Dermis blood vessel endothelial cell (primary cell): ENCODE data around the gene SYNPO. TPM values are rescaled to one million over a fixed set of nuclear protein-coding genes. Genes with fewer than 3 reads are reported as not detected.

Experiments
- DNase-seq: peaks from one replicate; pipeline ENCODE4 v3.0.0; 2010
- total RNA-seq: library from RNA; depleted of rRNA; stranded (reverse); fragments of >200 nt; gene quantifications from 2 replicates; pipeline ENCODE4 v1.2.3, GENCODE V29; 2014

SYNPO gene
- total RNA-seq, 1 donor from 2014 or later = 14.6 TPM

DNA sequence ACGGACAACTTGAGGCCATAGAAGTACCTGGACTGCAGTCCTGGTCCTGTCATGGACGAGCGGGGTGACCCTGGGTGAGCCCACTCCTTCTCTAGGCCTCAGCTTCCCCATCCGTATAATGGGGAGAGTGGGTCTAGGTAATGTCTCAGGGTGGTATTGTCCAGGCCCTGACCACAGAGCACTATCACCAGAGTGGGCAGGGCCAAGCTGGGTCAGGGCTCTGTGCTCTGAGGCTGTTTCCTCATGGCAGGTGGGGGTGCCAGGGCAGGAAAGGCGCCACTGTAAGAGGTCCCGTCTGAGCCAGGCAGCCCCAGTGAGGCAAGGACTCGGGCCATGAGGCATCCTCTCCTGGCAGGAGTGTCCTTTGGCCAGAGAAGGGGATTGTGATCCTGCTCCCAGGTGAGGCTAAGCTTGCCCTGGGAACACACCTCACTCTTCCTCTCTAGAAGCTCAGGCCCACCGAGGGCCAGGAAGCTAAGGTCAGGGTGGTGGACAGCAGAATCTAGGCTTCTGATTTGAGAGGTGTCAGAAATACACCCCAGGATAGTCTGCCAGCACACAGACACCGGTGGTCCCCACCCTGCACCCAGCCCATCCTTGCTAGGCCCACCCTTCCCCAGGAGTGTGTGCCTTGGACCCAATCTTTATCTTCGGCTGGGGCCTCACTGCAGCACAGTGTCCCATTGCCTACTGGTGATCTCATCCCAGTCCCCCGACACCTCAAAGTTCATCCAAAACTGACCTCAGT, 19.1 kb downstream of the SYNPO start:
- DNase-seq = no peak

DNA sequence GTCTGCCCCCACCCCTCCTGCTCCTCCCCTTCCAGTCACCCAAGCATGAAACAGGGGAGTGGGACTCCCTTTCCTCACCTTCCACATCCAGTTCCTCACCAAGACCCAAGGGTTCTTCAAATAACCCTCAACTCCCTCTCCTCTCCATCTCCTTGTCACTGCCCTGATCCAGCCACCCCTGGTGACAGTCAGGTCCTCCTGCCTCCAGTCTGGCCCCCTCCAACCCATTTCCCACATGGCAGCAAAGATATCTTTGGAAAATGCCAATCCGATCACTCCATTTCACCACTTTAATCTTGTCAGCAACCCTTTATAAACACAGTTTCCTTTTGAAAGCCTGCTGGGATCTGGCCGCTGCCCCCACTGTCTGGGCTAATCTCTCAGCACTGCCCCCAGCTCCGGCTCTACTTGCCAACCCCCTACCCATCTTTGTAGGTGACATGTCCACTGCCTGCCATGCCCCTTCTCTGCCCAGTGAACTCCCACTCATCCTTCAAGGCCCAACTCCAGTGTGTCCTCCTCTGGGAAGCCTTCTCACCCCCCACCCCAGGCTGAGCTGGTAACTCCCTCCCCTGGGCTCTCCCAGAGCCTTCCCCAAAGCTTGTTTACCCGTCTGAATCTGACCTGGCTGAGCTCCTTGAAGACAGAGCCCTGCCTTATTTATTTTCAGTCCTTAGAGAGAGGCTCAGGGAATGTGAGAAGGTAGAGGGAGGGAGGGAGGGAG, 19.8 kb downstream of the SYNPO start:
- no peak for DNase-seq

DNA sequence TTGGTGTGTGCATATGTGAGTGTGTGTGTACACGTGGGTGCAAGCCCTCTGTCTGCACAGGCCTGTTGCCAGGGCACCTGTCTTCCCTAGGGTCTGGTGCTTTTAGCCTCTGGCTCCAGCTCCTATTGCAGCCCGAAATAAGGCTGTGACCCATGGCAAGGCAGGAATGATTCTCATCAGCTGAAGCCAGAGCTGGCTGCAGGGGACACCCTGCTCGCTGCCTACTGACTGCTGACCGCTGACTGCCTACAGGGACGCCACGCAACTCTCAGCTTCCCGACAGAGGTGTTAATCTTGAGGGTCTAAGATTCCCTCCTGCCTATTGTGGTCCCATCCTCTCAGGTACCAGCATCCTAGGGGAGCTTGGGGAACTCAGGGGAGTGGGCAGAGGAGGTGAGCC, 20.6 kb downstream of the SYNPO start, which contains the start of gene MYOZ3:
Gene MYOZ3 (plus strand): TSS at position 166 of the 400 bp plus-strand sequence. CDS start 1,691 bp downstream, outside the sequence.
- DNase-seq = no peak

DNA sequence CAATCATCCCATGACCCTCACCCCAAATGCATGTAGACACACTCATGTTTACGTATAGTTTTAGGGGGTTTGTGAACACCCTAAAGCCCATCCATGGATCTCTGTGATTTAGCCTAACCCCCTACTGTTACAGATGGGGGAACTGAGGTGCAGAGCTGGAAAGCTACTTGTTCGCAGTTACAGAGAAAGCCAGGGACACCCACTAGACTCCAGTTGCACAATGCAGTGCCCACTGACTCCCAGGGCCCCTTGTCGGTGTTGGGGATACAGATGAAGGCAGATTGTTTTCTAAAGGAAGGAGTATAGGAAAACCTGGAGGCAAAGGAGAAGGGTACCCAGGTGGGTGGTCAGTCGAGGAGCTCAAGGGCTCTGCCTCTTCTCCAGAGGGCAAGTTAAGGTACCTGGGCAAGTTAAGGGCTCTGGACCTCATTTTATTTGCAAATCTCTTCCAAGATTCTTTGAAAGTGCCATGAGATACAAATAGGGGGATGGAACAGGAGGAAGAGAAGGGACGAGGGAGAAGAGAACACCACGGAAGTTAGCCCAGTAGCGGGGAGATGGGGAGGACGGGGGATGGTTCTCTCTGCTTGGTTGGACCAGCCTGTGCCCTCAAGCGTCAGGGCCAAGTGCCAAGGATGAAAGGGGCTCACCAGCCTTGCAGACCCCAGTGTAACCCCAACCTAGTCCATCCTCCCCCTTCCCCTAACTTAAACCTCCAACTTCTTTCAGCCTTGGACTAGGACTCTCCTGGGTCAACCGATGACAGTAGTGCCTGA, 21.5 kb downstream of the SYNPO start:
- no peak for DNase-seq

DNA sequence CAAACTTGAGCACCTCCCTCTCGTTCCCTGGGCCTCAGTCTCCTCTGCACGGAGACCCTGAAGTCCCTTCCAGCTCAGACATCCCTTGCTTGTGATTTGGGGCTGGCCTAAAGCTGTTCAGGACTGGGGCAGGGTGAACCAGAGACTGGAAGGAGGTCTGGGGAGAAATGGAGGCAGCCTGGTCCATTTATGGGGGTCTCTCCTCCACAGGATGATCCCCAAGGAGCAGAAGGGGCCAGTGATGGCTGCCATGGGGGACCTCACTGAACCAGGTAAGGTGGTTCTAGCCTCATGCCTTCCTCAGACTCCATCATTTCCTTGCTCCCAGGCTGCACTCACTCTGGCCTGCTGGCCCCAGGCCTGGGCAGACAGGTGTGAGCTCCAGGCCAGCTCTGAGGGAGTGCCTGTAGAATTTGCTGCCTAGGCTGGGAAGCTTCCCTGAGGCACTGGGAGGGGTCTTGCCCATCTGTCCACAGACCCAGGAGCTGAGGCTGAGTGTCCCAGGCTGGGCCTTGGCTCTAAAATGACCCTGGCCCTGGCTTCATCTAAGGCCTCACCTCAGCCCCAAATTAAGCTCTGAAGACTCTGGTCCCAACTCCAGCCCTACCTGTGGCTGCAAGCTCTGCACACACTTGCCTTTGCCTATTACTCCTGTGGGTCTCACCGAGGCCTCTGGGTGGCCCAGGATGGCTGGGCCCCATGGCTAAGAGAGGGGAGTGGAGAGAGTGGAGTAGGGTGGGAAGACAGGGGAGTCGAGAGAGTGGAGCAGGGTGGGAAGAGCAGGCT, 22.5 kb downstream of the SYNPO start:
- DNase-seq = no peak

DNA sequence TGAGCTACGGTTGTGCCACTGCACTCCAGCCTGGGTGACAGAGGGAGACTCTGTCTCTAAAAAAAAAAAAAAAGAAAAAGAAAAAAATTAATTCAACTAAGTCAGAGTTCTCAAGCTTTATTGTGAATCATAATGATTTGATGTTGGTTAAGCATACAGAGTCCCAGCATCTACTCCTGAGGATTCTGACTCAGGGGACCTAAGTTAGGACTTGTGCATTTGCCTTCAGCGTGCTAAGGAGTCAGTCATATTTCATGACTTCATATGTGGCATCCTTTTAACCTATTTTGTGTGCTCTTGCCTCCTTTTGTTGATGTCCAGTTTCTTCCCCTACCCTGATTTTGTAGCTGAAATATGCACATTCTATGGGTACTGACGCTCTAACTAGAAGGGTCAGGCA, 23.5 kb downstream of the SYNPO start:
- no peak for DNase-seq

DNA sequence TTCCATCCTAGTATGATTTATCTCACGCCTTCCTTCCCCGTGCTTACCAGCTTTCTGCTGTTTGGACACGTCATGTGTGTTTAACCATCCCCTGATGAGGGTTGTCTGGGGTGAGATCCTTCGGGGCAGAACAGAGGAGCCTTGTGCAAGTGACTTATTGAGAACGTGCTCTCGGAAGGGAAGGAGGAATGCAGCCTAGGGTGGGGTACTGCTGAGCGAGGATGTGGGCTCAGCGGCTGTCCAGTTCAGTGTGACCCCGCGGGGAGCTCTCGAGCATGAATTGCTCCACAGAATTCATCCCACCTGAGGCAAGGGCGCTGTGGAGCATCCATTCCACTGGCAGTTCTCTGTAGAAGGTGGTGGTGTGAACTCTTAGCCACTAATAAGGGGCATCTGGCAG, 24.6 kb downstream of the SYNPO start:
- no peak for DNase-seq

DNA sequence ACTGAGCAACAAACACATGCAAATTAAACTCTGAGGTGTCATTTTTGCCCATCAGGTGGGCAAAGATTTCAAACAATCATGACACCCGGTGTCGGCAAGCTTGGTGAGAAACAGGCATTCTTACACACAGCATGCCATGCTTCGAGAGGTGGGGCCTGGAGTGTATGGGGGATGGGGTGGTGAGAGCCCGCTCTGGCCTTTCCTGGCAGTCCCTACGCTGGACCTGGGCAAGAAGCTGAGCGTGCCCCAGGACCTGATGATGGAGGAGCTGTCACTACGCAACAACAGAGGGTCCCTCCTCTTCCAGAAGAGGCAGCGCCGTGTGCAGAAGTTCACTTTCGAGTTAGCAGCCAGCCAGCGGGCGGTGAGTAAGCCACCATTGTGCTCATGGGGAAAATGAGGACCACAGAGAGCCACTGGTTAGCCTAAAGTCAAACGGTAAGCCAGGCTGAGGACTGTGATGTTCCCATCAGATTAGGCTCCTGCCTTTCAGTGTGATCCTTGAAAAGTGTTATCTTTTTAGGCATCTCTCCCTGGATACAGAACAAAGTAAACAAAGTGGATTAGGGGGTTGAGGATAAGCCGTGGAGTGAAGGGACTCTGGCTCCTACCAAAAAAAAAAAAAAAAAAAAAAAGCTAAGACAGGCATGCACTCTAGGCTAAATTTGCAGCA, 30.0 kb downstream of the SYNPO start:
- DNase-seq = no peak

DNA sequence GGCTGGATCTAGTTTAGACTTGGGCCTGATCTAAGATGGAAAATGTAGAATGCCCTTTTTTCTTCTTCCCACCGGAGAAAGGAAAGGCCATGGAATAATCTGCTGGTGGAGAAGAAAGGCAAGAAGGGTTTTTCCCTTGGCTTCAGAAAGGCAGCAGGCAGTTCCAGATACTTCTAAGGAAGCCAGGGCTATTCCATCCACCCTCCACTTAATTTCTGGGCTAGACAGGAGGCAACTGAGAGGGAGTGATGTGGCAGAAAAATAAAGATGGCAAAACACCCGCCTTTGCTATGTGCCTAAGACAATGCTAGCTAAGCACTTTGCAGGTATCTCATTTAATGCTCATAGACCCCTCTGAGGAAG, 30.5 kb downstream of the SYNPO start:
- DNase-seq = no peak

DNA sequence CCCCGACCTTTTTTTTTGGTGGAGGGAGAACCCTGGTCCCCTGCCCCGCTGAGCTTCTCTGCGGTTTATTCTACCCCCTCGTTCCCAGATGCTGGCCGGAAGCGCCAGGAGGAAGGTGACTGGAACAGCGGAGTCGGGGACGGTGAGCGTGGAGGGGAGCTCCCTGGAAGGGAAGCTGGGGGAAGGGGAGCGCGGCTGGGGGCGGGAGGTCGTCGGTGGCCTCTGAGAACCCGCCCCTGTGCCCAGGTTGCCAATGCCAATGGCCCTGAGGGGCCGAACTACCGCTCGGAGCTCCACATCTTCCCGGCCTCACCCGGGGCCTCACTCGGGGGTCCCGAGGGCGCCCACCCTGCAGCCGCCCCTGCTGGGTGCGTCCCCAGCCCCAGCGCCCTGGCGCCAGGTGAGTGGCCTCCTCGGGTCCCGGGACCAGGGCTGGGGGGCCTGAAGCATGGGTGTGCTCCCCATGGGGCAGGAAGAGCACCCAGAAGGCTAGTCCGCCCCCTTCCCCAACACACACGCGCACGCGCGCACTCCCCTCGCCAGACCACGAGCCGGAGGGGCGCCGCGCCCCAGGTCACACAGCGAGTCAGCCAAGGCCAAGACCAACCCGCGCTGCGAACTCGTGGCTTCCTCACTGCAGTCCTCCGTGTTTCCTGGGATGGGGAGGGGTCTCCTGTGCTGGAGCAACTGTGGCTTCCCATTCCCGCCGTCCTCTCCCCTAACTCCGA, 31.2 kb downstream of the SYNPO start:
- no peak for DNase-seq

DNA sequence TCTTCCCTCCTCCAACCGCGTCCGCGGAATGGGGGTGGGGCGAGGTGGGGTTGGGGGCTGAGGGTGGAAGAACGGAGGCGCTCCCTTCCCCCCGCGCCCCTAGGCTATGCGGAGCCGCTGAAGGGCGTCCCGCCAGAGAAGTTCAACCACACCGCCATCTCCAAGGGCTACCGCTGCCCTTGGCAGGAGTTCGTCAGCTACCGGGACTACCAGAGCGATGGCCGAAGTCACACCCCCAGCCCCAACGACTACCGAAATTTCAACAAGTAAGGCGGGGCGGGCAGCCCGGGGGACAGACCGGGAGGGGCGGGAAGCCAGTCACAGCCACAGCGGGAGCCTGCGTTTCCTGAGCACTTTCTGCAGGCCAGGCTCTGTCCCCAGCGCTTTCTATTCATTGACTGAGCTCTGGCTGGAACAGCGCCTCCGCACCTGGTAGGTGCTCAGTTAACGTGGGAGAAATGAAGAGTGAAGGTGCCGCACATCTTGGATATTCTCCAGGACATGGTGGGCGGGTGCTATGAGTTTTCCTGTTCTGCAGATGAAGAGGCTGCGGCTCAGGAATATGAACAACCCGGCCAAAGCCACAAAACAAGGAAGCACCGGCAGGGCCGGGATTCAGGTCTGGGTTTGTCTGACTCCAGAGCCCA, 31.9 kb downstream of the SYNPO start:
- peak; percentile 49 for DNase-seq

DNA sequence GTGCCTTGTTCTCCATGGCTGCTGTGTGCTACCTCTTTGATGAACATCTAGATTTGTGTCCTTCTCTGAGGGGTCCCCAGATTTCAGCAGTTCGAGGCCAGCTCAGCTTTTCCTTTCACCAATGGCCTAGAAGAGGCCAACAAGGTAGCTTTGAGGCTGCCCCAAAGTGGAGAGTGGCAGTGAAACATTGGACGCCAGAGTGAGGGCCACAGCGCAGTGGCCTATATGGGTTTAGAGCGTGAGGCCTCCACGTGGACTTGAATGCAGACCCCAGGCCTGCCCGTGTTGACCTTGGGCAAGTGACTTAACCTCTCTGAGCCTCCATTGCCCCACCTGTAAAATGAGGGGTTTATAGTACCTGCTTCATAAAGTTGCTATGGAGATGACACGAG, 32.4 kb downstream of the SYNPO start:
- DNase-seq = no peak

DNA sequence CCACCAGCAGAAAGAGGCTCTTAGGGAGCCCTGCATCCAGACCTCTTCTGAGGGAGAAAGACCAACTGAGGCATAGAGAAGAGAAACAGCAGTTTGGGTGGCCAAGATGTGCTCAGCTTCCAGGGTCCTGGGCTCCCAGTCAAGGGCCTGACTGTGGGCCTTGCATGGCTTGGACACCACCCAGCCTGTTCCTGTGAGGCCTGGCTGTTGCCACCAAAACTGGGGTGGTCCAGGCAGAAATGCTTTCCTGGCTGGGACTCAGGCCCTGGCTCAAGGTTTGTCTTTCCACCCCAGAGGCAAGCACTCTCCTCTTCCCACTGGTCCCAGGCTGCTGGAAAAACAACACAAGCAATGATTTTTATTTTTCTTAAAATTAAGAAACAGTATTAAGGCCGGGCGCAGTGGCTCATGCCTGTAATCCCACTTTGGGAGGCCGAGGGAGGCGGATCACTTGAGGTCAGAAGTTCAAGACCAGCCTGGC, 33.9 kb downstream of the SYNPO start:
- no peak for DNase-seq

DNA sequence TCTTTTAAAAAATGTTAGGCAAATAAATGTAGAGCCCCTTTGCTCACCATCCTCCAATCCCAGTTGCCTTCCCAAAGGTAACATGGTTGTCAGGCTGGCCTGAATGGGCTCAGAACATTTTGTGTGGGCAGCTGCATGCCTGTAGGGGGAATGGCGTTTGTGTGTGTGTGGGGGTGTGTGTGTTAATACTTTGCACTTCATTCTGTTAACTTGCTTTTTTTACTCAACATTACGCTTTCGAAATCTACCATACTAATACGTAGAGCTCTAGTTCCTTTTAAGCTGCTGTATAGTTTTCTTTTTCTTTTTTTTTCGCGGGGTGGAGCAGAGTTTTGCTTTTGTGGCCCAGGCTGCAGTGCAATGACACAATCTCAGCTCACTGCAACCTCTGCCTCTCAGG, 34.6 kb downstream of the SYNPO start:
- DNase-seq = no peak

DNA sequence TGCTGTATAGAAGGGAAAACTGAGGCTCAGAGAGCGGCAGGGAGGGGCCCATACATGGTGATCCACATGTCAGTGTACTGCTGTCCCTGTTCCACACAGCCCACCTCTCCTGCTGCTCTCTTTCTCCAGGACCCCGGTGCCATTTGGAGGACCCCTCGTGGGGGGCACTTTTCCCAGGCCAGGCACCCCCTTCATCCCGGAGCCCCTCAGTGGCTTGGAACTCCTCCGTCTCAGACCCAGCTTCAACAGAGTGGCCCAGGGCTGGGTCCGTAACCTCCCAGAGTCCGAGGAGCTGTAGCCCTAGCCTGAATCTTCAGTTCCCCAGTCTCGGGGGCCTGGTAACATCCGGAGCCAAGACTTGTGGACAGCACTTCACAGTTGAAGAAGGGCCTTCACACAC, 36.1 kb downstream of the SYNPO start:
- DNase-seq = no peak

DNA sequence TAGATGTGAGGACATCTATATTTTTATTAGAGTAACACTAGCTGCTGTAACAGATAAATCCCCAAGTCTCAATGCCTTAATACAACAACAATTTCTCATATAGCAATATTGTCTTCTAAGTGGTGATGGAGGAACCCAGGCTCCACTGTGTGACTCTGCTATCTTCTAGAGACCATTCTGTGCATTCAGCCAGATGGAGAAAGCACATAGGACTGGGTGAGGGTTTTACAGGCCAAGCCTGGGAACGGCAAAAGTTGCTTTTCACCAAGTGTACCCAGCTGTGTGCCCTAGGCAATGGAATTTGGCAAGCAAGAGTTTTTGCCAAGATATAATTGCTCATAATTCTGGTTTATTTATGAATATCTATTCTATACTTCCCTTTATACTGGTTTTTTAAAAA, 48.7 kb downstream of the SYNPO start:
- DNase-seq = no peak

DNA sequence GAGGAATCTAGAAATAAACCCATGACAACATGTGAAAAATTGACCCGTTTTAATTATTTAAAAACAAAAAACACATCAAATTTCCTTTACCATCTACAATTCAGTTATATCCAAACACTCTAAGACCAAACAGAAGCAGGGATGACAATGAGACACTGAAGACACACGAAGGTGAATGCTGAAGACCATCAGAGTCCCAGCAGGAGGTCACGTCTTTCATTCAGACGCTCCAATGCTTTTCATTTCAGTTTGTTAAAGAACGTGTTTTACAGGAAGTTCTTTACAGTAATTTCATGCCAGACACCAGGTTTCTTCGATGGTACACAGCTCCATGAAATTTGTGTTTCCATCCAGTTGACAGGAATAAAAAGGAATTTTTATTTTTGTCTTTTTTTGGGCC, 50.3 kb downstream of the SYNPO start:
- DNase-seq = no peak

DNA sequence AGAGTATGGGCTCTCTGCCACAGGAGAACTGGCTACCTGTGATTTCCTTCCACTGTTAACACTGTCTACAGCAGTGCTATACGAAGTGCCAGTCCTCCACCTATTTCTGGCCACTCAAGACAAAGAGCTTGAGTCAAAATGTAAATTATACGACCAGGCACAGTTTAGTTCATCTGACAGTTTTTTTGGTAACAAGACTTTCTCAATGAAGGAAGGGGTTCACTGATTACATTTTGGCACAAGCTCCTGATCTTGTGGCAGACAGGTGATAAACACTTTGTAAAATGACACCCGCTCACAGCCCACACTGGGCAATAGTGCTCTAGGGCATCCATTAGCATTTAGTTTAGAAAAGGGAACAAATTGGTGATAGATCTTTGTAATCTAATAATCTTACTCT, 51.8 kb downstream of the SYNPO start:
- no peak for DNase-seq

DNA sequence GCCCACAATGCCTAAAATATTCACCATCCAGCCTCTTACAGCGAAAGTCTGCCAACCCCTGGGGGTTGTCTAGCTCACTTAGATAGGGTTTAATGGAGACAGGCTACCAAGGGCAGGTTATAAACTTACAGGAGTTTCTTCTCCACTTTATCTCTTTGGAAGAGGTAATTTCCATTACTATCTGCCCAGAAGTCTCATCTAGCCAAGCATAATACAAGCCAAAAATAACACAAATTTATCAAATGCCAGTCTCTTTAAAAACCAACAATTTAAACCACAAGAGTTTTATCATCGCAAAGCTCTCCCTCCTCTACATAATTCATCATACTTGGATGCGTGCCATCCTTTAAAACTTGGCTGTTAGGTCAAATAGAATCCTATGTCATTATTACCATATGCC, 54.2 kb downstream of the SYNPO start:
- no peak for DNase-seq

DNA sequence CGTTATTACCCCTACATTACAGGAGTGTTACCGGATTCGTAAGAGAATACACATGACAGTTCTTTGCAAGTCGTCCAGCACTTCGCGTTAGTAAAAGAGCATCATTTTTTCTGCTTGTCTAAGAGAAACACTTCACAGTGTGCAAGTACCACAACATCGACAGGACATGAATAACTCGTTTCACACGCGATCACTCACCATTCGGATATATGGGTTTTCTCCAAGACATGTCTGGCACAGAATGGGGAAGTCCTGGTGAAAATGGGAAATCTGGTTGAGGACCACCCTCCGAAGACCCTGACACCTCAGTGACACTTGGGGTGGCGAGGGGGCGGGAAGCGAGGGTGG, 59.8 kb downstream of the SYNPO start:
- DNase-seq = no peak
